PC-3 (cell line): ENCODE measurements around the gene SLC45A2. TPM values are rescaled to one million over a fixed set of nuclear protein-coding genes. Genes with fewer than 3 reads are reported as not detected.

ENCODE experiments used
- ATAC-seq: fragments of 200-7000 bp; cut with Tn5 transposase; 2 replicates; pipeline ENCODE4 v1.9.1; 2020; ENCODE audit warnings: mild to moderate bottlenecking, moderate library complexity
- BruUV-seq: library from RNA; stranded (reverse); fragments of 400-500 nt; replicated peaks from 2 replicates; lab custom pipeline; 2021; lab: Mats Ljungman, UMichigan
- CTCF ChIA-PET: fragments of 300-600 bp; sonication (Branson Sonifier 250); formaldehyde crosslinking; loops from one replicate; lab custom pipeline; 2022; ENCODE audit warnings: antibody characterized with exemption; lab: Charles Lee
- POLR2A ChIA-PET: fragments of 300-600 bp; sonication (Branson Sonifier 250); formaldehyde crosslinking; loops from one replicate; lab custom pipeline; 2022; ENCODE audit warnings: antibody characterized with exemption; ENCODE audit not compliant: unreplicated experiment; lab: Charles Lee
- DNase-seq: peaks from one replicate; pipeline ENCODE4 v3.0.0-alpha.2; 2015
- H2AFZ ChIP-seq: fragments of 300-600 bp; sonication (generic); 2 replicates; pipeline ENCODE4 v1.6.0; 2016; ENCODE audit warnings: antibody characterized with exemption, low read length
- H3F3A ChIP-seq: fragments of 300-600 bp; sonication (generic); one replicate; pipeline ENCODE4 v1.6.0; 2017; ENCODE audit warnings: antibody characterized with exemption, low read length, control low read depth, mild to moderate bottlenecking; ENCODE audit not compliant: unreplicated experiment
- H3K27ac ChIP-seq: fragments of 300-600 bp; sonication (generic); 2 replicates; pipeline ENCODE4 v1.5.1; 2016; ENCODE audit warnings: mild to moderate bottlenecking, low read length
- H3K27me3 ChIP-seq: fragments of 300-600 bp; sonication (generic); 2 replicates; pipeline ENCODE4 v1.6.1; 2016; ENCODE audit warnings: low read length, mixed read lengths
- H3K36me3 ChIP-seq: fragments of 300-600 bp; sonication (generic); 2 replicates; pipeline ENCODE4 v1.6.1; 2016; ENCODE audit warnings: low read depth, mixed run types, low read length, mixed read lengths
- H3K4me1 ChIP-seq: fragments of 300-600 bp; sonication (generic); 2 replicates; pipeline ENCODE4 v1.5.1; 2016; ENCODE audit warnings: low read length; ENCODE audit not compliant: insufficient read depth
- H3K4me2 ChIP-seq: fragments of 300-600 bp; sonication (generic); 2 replicates; pipeline ENCODE4 v1.6.0; 2016; ENCODE audit warnings: low read length
- H3K4me3 ChIP-seq: fragments of 300-600 bp; sonication (generic); 2 replicates; pipeline ENCODE4 v1.5.1; 2016; ENCODE audit warnings: mild to moderate bottlenecking, low read length, mixed read lengths
- H3K79me2 ChIP-seq: fragments of 300-600 bp; sonication (generic); 2 replicates; pipeline ENCODE4 v1.6.1; 2017; ENCODE audit warnings: low read length, mixed read lengths
- H3K9ac ChIP-seq: fragments of 300-600 bp; sonication (generic); 2 replicates; pipeline ENCODE4 v1.6.0; 2016; ENCODE audit warnings: mild to moderate bottlenecking, low read length
- H3K9me2 ChIP-seq: fragments of 300-600 bp; sonication (generic); replicated peaks from 2 replicates; pipeline ENCODE4 v1.6.1; 2016; ENCODE audit warnings: mixed run types, low read length, mixed read lengths
- H3K9me3 ChIP-seq: fragments of 300-600 bp; sonication (generic); 2 replicates; pipeline ENCODE4 v1.6.1; 2016; ENCODE audit warnings: low read length, mixed read lengths
- H4K20me1 ChIP-seq: fragments of 300-600 bp; sonication (generic); 2 replicates; pipeline ENCODE4 v1.6.1; 2016; ENCODE audit warnings: low read length, mixed read lengths
- EZH2 ChIP-seq: fragments of 300-600 bp; sonication (generic); IDR thresholded peaks from one replicate; pipeline ENCODE4 v1.6.1; 2017; ENCODE audit warnings: antibody characterized with exemption, mild to moderate bottlenecking, low read length; ENCODE audit not compliant: unreplicated experiment
- EZH2phosphoT487 ChIP-seq: fragments of 300-600 bp; sonication (generic); IDR thresholded peaks from 2 replicates; pipeline ENCODE4 v1.6.1; 2018; ENCODE audit warnings: mild to moderate bottlenecking, antibody characterized with exemption, low read length, borderline replicate concordance
- intact Hi-C: fragments of 100-400 bp; cut with micrococcal nuclease; formaldehyde crosslinking; loops from 2 replicates; pipeline ENCODE4 v1.9.0; 2023
- total RNA-seq: library from RNA; depleted of rRNA; stranded (reverse); fragments of >200 nt; gene quantifications from 2 replicates; pipeline ENCODE4 v1.2.3, GENCODE V29; 2014
- TF ChIP-seq, protein P1 (sequence below): fragments of 300-600 bp; sonication (generic); conservative IDR thresholded peaks from 2 replicates; pipeline ENCODE4 v1.5.1; 2017; ENCODE audit warnings: antibody characterized with exemption, low read depth, mild to moderate bottlenecking, low read length

SLC45A2 gene
- total RNA-seq, 1 experiment from 2014 or later = not detected

DNA sequence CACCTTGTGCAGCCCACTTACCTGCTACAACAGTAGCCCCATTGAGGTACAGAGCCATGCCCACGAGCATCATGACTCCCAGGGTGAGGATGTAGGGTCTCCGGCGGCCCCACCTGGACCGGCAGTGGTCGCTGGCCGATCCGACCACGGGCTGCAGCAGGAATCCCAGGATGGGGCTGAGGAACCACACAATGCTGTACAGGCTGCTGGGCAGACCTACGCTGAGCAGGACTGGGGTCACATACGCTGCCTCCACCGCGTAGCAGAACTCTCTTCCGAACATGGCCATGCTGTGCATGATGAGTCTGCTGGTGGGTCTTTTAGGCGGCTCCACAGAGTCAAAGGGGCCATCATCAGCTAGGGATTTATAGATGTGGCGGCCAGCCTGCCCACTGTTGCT is 315 bp downstream of the SLC45A2 start:
- Histone ChIP-seq H3K9ac (no peak overlapping the region), H2AFZ (no peak overlapping the region), H4K20me1 (no peaks in the 10 kb centered on the region), H3K36me3 (peaks cover 18% of the 10 kb centered on the region), H3F3A (no peaks in the 10 kb centered on the region), H3K4me2 (no peak overlapping the region), H3K4me1 (no peaks in the 10 kb centered on the region), H3K9me3 (no peaks in the 10 kb centered on the region), H3K79me2 (no peaks in the 10 kb centered on the region), H3K27ac (no peak overlapping the region), H3K9me2 (no peaks in the 10 kb centered on the region), H3K4me3 (no peak overlapping the region), H3K27me3 (no peaks in the 10 kb centered on the region)
- TF ChIP-seq, protein P1, sequence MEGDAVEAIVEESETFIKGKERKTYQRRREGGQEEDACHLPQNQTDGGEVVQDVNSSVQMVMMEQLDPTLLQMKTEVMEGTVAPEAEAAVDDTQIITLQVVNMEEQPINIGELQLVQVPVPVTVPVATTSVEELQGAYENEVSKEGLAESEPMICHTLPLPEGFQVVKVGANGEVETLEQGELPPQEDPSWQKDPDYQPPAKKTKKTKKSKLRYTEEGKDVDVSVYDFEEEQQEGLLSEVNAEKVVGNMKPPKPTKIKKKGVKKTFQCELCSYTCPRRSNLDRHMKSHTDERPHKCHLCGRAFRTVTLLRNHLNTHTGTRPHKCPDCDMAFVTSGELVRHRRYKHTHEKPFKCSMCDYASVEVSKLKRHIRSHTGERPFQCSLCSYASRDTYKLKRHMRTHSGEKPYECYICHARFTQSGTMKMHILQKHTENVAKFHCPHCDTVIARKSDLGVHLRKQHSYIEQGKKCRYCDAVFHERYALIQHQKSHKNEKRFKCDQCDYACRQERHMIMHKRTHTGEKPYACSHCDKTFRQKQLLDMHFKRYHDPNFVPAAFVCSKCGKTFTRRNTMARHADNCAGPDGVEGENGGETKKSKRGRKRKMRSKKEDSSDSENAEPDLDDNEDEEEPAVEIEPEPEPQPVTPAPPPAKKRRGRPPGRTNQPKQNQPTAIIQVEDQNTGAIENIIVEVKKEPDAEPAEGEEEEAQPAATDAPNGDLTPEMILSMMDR = no peak
- TF ChIP-seq EZH2 = no peak
- TF ChIP-seq EZH2phosphoT487 = no peak
- CTCF ChIA-PET = no interaction called here
- DNase-seq (no peak), ATAC-seq (no peak)
- POLR2A ChIA-PET = no interaction called here
- BruUV-seq = no TSS peak
- intact Hi-C loops = no loop called here

DNA sequence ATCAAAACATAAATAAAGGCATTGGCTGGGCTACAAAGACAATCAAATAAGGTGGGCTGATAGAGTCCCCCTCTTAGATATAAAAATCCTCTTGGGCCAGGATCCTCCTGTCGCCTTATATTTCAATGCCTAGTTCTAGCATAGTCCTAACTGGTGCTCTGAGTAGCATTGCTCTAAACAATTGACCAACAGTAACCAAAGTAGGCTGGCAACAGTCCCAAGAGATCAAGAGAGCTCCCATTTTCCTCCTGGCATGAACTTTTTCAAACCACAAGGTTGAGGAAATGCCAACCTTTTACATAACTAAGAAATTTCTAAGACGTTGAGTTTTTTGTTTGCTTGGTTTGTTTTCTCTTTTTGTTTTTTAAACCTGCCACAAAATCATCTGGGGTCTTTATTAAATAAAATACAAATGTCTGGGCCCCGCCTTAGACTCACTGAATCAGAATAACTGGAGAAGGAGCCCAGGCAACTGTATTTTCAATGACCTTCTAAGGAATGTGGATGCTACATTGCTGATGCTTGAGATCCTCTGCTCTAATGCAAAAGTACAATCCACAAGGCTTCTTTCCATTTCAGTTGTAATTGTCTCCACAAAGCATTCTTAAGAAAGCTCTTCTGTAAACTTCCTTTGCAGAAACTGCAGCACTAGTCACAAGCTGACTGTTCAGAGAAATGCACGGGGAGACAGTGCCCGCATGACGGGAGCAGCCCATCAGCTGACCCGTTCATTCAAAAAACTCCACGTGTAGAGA is 2.9 kb downstream of the SLC45A2 start:
- Histone ChIP-seq H3K36me3 (no peaks in the 10 kb centered on the region), H3K79me2 (no peaks in the 10 kb centered on the region), H3K4me3 (no peak overlapping the region), H3K9me3 (no peaks in the 10 kb centered on the region), H3K4me2 (no peak overlapping the region), H3K4me1 (no peaks in the 10 kb centered on the region), H4K20me1 (no peaks in the 10 kb centered on the region), H3K9ac (no peak overlapping the region), H3K27me3 (no peaks in the 10 kb centered on the region), H3K27ac (no peak overlapping the region), H2AFZ (no peak overlapping the region), H3K9me2 (no peaks in the 10 kb centered on the region), H3F3A (no peaks in the 10 kb centered on the region)
- CTCF ChIA-PET = no interaction called here
- no TSS peak for BruUV-seq
- POLR2A ChIA-PET = no interaction called here
- intact Hi-C loops = no loop called here
- TF ChIP-seq, protein P1 = no peak
- TF ChIP-seq EZH2phosphoT487 = no peak
- DNase-seq = peak; percentile 25
- no peak for ATAC-seq

DNA sequence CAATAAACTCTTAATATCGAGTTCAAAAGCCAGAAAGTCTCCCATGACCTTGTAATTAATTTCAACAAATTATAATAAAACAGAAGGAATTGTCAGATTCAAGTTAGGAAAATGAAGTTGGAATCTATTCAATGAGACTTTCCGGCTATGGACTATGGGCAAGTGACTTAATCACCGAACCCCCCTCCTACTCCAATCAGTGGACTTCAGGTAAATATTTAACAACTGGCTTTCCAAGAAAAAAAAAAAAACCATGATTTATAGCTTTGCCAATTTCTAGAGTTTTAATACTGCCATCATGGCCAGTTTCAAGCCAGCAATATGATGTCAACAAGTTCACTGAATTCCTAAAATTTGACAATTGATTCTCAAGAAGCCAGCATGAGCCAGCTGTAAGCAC is 4.5 kb downstream of the SLC45A2 start:
- H2AFZ ChIP-seq = no peak overlapping the region
- ChIA-PET POLR2A (interaction anchor here (0.6 kb wide), 1 partner anchor 17 kb away, joined by 3 read pairs; no protein-coding TSS in a partner anchor), CTCF (no interaction called here)
- H3K27ac ChIP-seq = no peak overlapping the region
- H3K9ac ChIP-seq = no peak overlapping the region
- no TSS peak for BruUV-seq
- H3K36me3 ChIP-seq = no peaks in the 10 kb centered on the region
- DNase-seq = no peak
- H3K27me3 ChIP-seq = no peaks in the 10 kb centered on the region
- no peaks in the 10 kb centered on the region for H3K4me1 ChIP-seq
- no peaks in the 10 kb centered on the region for H4K20me1 ChIP-seq
- H3K4me2 ChIP-seq = no peak overlapping the region
- no peaks in the 10 kb centered on the region for H3K79me2 ChIP-seq
- no peaks in the 10 kb centered on the region for H3K9me3 ChIP-seq
- ATAC-seq = no peak
- no peaks in the 10 kb centered on the region for H3F3A ChIP-seq
- no peak overlapping the region for H3K4me3 ChIP-seq
- TF ChIP-seq, protein P1 = no peak
- no peak for TF ChIP-seq EZH2
- TF ChIP-seq EZH2phosphoT487 = no peak
- intact Hi-C loops = no loop called here
- H3K9me2 ChIP-seq = no peaks in the 10 kb centered on the region
